Amniotic stem cell (primary cell): Measurements from ENCODE around the gene GPA33.
A peak's percentile ranks its signal among the peaks of the same experiment; 100 is the strongest.

Experiments
- DNase-seq: peaks from one replicate; lab custom pipeline; 2025; lab: John Stamatoyannopoulos, UW

GPA33 gene

DNA sequence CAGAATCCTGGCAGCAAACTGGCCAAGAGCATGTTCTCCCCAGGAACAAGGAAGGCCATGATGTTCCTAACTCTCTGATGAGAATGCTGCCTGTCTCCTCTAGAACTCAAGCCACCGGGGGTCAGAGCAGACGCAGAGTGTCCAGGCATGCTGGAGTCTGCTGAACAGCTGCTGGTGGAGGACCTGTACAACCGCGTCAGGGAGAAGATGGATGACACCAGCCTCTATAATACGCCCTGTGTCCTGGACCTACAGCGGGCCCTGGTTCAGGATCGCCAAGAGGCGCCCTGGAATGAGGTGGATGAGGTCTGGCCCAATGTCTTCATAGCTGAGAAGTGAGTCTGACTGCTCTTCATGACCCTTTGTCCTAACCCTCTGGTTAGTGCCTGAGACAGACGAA lies 27.0 kb upstream of the GPA33 start:
- no peak for DNase-seq

DNA sequence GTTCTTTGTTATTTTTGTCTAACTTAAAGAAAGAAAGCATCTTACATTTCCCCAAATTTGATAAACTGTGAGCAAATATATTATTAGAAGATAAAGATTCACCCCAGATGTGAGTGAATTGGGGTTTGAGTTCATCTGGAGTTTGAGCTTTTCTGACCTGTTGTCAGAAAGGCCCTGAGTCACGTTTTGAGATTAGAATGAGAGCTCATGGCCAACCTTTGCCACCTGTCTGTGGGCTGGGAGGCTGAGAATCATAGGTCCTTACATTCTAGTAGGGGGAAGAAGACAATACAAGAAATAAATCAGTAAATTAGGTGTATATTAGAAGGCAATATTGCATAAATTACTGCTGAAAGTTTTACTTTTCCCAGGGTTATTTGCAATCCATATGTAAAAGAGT lies 26.0 kb upstream of the GPA33 start:
- no peak for DNase-seq

DNA sequence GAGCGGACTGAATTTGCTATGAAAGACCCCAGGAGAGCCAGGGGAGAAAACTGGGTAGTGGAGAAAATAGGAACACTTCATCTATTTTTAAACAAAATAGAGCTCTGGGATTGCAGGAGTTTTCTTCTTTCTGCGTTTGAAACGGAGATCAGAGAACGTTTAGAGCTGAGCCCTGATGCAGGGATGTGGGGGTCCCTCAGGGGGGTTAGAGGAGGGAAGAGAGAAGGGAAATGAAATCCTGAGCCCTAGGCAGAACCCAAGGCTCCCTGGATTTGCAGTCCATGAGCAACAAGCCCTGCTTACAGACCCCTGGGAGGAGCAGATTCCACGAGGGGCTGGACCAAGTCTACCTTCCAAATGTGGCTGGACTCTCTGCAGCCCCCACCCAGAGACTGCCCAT lies 25.5 kb upstream of the GPA33 start:
- DNase-seq, result no peak

DNA sequence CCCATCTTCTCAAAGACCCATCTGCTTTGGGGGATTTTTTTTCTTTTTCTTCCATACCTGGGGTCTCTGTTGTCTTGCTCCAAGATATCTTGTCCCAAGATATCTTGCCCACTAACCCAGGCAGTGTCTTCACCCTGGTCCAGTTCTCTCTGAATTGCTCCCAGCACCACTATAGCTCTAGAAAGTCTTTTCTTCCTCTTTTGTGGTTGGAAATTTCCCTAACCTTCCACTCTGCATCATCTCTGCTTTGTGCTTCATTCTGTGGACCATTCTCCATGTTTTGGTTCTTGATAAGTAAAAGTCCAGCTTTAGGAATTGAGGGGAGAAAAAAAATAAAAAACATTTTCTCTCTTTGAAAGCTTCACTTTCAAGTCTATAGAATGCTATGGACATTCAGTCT lies 24.5 kb upstream of the GPA33 start:
- no peak for DNase-seq

DNA sequence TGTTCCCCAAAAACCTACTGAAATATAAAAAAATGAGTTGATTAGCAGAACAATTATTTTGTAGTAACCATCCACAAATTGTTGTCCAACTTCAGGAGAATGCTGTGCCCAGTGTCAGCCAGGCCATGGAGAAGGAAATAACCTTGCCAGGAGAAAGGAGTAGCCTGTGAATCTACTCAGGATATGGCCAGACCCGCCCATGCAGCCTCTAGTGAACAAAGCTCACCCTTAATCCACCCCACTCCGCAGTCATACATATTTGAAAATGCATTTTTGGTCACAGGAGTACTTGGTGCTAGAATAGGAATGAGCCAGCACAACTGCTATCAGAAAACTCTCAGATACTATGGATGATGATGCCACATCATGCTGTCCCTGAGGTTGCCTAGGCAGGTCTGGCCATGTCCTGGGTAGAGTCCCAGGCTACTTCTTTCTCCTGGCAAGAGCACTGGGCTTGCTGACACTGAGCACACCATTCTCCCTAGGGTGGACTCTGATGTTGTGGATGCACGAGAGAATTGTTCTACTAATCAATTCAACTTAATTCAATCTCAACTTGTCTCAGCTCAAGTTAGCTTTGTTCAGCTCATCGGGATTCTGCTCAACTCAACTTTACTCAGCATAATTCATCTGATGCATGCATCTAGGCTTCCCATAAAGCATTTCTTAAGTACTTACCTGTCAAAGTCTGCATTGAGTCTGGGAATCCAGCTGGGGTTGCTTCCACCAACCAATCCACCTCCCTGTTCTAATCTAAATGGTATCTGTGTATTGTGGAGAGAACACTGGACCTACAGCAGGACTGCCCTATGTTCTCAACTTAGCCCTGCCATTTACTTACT lies 21.9 kb upstream of the GPA33 start:
- no peak for DNase-seq

DNA sequence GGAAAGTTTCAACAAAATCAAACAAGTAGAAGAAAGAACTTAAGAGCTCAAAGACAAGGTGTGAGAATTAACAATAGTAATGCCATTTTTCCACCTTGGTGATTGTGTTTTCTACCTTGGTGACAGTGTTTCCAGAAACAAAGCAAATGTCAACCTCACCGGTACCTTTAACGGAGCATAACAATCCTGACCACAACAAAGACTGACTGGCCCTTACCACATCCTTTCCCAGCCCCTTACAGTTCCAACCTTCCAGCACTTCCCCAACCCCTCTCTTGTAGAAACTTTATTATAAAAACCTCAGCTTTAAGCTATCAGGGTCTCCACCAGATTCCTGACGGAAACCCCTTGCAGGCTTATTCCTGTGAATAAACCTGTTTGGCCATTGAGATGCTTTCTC lies 20.4 kb upstream of the GPA33 start:
- DNase-seq, result no peak

DNA sequence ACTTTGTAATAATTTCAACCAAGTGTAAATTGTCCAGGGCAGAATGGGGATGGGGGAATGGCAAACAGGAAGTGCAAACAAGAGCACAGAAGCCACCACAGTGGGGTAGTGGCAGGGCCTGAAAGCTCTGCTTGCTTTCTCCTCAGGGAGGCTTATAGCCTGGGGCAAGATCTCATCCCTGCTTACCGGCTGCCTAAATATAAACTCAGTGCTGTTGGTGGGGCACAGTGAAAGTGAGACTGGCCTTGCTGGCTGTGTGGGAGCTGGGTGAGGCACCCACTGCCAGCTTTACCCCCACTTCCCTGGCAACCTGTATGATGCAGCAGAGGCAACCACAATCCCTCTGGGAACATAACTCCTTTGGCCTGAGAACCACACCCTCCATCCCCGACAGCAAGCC lies 18.9 kb upstream of the GPA33 start:
- no peak for DNase-seq

DNA sequence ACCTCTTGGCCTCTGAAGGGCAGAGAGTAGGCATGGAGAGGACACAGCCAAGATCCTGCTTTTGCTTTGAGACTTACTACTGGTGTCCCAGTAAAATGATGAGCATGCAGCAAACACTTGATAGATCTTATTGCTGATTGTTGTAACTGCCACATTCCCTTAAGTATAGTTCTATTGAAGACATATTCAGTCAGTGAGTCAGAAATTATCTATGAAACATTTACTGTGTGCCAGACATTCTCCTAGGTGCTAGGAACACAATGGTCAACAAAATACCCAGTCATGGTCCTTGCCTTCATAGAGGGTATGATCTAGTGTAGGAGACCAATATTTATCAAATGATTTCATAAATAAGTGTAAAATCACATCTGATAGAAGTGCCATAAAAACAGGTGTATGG lies 17.3 kb upstream of the GPA33 start:
- no peak for DNase-seq

DNA sequence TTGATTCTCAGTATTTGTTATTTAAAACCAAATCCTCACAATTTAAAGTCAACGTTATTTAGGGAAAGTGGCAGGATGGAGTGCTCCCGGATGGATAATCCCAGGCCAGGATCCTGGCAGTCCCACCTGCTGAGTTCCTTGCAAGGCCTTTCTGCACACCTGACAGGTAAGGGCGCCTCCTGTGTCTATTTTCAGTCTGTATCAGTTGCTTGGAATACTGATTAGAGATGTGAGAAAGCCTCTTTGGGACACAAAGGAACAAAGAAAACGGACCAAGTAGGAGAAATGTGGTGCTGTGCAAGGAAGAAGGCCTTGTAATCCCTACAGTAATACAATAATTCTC lies 15.9 kb upstream of the GPA33 start:
- no peak for DNase-seq

DNA sequence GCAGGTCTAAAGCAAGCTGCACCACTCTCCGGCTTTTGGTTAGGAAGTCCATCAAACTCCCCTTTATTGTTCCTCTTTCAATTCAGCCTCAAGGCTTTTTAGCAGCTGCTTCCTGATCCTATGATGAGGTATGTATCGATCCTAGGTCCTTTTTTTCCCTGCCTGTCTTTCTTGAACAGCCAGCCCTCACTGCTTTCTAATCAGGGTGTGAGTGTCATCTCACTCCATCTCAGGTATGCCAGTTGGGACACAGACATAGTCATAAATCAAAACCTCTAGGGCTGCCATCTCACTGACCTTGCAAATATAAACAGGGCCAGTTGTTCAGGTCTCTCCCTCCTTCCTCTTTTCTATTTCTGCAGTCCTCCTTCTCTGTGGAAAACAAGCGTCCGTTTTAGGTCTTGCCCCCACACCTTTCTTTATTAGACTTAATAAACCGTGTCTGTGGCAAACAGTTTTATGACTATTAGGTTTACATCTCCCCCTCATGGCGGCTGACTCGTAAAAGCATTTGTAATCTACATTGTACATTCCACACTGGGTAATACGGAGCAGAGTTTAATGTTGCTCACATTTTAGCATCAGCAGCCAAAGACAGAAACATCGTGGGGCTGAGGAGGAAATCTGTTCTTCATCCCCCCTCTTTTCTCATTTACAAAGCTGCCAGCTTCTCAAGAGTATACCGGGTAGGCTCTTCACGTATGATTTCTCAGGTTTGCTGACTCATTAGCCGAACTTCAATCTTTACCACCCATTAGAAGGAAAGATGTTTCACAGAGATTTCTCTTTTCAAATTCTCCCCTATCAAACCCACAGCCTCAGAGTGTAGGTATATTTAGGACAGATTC lies 15.3 kb upstream of the GPA33 start:
- no peak for DNase-seq

DNA sequence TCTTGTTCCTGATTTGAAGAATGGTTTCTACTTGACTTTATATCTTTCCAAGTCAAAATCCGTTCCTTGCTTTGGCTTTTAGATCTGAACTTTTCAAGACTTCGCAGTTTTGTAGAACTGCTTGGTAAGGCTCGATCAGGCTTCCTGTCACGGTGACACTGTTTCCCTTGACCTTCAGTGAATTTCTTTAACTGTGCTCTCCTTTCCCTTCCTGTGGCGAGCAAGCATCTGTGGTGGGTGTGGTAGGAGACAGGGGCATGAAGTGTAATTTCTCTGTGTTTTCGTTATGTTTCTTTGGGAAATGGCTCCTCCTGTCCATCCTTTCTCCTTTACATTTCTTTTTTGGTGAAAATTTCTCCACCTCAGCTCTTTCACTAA lies 14.1 kb upstream of the GPA33 start:
- DNase-seq, result no peak

DNA sequence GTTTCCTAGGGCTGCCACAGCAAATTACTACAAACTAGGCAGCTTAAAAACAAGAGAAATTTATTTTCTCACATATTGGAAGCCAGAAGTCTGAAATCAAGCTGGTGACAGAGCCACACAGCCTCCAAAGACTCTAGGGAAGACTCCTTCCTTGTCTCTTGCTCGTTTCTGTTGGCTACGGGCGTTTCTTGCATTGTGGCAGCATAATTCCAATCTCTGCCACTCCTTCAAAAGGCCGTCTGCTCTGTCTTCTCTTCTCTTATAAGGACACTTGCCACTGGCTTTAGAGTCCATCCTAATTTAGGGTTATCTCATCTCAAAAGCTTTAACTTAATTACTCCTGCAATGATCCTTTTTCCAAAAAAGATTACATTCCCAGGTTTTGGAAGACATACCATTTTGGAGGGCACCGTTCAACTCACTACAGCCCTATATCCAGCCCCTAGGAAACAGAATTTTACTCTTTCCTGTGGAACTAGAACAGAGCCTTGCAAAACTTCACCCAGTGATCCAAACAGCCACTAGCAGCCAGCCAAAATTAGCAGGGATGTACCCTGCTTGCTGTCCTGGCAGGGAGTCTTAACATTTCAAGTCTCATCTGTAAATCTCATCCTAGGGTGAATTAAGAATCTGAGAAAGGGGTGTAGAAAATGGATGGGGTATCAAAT lies 12.9 kb upstream of the GPA33 start:
- no peak for DNase-seq

DNA sequence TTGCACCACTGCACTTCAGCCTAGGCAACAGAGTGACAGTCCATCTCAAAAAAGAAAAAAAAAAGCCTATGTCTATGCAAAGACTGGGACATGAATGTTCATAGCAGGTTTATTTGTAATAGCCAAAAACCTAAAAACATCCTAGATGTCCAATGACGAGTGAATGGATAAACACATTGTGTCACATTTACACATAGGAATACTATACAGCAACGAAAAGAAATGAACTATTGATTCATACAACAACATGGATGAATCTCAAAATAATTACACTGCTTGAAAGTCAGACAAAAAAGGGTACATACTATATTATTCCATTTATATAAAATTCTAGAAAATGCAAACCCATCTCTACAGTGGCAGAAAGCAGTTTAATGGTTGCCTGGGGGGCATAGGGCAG lies 11.6 kb upstream of the GPA33 start:
- DNase-seq, result no peak

DNA sequence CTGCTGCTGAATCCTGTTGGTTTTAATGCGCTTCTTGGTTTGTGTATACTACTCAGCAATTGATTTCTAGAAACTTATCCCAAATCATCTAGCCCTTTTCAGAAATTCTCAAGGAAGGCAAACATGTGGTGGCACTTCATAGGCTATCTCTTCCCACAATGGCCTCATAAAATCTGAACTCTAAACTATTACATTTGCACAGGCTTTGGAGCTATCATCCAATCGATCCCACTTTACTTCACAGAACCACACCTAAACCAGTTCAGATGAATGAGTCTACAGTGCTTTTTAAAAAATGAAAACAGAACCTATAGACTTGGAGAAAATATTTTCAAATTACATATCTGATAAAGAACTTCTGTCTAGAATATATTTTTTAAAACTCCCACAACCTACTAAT lies 10.6 kb upstream of the GPA33 start:
- no peak for DNase-seq

DNA sequence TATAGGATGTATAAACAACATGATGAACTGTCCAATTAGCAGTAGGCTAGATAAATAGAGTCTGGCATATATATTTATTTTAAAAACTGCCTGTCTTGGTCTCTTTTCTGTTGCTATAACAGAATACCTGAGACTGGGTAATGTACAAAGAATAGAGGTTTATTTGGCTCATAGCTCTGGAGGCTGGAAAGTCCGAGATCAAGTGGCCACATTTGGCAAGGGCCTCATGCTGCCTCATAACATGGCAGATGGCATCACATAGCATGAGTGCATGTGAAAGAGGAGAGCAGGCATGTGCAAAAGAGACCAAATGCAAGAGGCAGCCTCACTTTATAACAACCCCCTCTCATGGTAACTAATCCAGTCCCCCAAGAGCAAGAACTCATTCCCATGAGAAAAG lies 9.7 kb upstream of the GPA33 start:
- DNase-seq, result no peak

DNA sequence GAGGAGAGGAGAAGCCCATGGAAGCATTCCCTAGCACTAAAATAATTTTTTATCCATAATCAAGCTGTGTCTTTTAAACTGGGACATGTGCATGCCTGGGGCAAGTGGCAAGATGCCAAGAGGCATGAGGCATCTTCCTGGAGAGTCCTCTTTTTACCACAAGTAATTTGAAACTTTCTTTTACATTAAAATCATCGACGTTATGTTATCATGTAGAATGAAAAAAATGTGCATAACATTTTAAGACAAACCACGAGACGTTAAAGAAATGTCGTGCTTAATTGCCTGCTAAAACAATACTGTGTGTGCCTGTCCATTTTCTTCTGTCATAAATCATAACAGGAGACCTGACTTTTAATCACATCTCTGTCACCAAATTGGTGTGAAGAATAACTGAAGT lies 5.2 kb upstream of the GPA33 start:
- peak; percentile 15 for DNase-seq

DNA sequence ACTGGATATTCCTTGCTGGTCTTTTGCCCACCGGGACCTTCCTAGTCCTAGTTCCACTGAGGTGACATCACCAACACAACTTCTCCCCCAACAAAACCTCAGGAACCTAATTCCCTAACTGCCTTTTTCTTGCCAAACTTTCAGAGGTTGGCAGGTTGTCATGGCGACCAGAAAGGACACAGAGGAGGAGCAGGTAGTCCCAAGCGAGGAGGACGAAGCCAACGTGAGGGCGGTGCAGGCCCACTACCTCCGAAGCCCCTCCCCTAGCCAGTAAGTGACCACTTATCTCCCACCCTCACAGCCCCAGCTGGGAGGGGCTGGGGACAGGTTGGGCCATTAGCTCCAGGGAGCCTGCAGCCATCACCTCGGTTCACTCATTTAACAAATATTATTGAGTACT lies 4.5 kb upstream of the GPA33 start:
- no peak for DNase-seq

DNA sequence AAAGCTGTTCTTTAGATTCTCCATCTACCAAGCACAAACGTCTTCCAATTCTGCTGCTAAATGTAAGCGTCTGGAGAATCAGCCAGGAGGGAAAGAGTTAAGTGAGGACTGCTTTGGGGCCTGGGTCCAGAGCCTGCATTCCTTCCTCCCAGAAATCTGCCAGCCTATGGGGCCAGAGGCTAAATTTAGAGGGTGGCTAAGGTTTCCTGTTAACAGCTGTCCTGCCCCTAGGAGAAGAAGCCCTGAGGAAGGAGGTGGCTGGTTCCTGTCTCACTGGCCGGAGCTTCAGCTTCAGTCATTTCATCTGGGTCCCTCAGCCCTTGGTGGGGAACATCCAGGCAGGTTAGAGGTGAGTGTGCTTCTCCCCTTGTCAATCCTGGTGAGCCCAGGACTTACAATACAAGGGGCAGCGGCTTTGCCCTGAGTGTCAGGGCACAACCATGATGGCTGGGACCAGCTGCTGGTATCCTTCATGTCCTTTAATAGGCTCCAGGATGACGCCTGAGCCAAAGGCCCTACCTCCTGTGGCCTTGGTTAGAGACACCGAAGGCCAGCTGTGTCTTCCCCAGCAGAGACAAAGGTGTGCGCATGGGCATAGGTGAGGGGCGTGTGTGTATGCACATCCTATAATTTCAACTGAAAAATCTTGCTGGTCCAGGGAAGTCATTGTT lies 3.8 kb upstream of the GPA33 start, which contains the start of gene STYXL2:
TSS of gene STYXL2 (plus strand) at position 230 of the 671 bp plus-strand sequence. CDS start 775 bp downstream, outside the sequence.
- DNase-seq, result no peak

DNA sequence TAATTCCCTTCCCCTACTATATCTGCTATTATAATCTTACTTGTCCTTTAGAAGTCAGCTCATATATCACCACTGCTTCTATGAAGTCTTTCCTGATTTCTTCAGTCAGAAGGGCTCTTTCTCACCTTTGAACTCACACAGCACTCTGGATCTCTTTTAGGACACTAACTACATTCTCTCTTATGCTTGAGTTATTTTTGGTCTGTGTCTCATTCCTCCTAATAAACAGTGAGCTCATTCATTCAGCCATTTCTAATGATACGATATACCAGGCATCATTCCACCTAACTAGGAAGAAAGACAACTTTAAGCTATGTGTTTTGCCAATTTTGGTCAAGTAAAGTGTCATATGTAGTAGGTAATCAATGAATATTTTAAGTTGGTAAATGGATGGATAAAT lies 2.5 kb upstream of the GPA33 start:
- DNase-seq, result no peak

DNA sequence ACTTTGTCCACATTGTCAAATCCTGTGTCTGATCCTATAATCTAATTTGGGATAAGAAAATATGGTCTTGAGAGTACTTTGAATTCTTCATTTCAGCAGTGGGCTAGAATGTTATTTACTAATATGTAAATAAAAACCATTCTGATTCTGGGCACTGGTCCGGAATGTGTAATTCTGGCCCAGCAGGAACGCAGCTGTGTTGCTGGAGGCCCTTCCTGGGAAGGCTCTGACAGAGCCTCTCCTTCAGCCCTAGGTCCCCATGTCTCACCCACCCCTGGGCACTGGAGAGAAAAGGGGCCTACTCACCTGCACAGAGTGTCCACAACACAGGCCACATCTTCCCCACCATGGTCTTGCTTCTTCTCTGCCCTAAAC lies 251 bp downstream of the GPA33 start:
- no peak for DNase-seq

DNA sequence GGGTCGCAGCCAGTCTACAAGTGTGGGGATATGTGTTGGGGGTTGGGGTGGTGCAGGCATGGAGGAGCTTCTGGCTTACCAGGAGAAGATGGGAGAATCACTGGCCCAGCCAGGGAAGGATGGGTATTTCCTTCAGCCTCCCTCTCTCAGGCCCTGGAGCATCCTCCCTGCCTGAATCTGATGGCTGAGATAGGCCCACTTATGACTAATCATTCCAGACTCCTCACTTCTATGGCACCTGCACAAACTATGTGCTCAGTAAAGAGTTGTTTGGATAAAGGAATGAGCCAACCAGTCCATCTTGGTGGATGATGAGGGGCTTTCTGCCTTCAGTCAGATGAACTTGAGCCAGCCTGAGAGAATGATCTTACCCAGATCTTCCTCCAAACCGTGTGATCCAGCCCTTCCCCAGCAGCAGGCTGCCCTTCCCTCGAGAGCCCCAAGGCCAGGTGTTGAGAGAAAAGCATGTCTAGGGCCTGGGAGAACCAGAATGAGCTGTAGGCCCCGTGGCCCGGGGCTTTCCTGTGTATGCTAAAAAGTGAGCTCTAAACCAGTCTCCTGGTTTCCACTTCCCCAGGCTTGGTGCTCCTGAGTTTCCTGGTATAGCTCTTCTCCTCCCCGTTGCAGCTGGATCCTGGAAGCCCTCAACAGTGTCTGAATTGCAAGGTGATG lies 1.3 kb downstream of the GPA33 start:
- DNase-seq, result no peak

DNA sequence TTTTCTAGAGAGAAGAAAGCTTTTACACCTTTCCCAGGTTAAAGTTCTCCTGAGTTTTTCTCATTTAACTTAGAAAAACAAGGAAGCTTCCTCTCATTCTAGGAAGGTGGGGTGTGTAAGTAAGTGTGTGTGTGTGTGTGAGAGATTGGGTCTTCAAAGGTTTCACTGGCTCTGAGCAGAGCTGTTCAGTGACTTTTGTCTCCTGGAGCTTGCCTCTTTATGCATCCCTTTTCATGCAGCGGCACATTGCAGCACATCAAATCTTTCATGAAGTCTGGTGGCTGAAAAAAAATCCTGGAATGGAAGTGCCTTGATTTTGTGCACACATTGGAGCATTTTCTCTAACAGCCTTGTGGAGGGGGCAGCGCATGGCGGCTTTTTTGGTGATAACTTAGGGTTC lies 3.4 kb downstream of the GPA33 start:
- no peak for DNase-seq
